B cell (primary cell): Measurements from ENCODE around the gene BANF2. TPM values are rescaled to one million over a fixed set of nuclear protein-coding genes. Genes with fewer than 3 reads are reported as not detected.

Experiments used
- ATAC-seq: fragments of 200-7000 bp; cut with Tn5 transposase; one replicate; pipeline ENCODE4 v1.10.0; 2021; ENCODE audit warnings: low read depth, mild to moderate bottlenecking, moderate number of reproducible peaks, moderate library complexity
- CTCF ChIA-PET: fragments of 350-600 bp; sonication (Branson Sonifier 250); formaldehyde crosslinking; loops from one replicate; lab custom pipeline; 2021; ENCODE audit warnings: antibody characterized with exemption, inconsistent platforms; lab: Charles Lee
- POLR2A ChIA-PET: fragments of 350-600 bp; sonication (Branson Sonifier 250); formaldehyde crosslinking; loops from one replicate; lab custom pipeline; 2021; ENCODE audit warnings: antibody characterized with exemption; lab: Charles Lee
- DNase-seq: peaks from one replicate; pipeline ENCODE4 v3.0.0; 2013
- H2AFZ ChIP-seq: 2 replicates; pipeline ENCODE4 v1.6.1; 2012; ENCODE audit warnings: mild to moderate bottlenecking, low read depth, low read length; ENCODE audit not compliant: insufficient read depth, poor library complexity, severe bottlenecking
- H3K27ac ChIP-seq, 2 donors: 1 replicate in 1 of 2; 2 replicates in 1 of 2; pipeline ENCODE4 v1.5.1; 2012 to 2013; ENCODE audit warnings: low read length in 2 of 2, mild to moderate bottlenecking in 2 of 2, moderate library complexity in 1 of 2
- H3K27me3 ChIP-seq, 4 experiments: fragments of 200-600 bp in 1 of 4; sonication (generic) in 1 of 4; replicated peaks in 1 of 4; 1 replicate in 2 of 4; 2 replicates in 2 of 4; pipeline versions ENCODE4 v1.6.1 to v1.7.0; 2013 to 2016; ENCODE audit warnings: low read length in 3 of 4, mild to moderate bottlenecking in 2 of 4, mixed read lengths in 1 of 4, moderate library complexity in 1 of 4; ENCODE audit not compliant: insufficient read depth in 4 of 4, control insufficient read depth in 3 of 4; ENCODE audit errors: control extremely low read depth in 1 of 4
- H3K36me3 ChIP-seq, 2 experiments: replicated peaks in 1 of 2; 1 replicate in 1 of 2; 2 replicates in 1 of 2; pipeline versions ENCODE4 v1.6.1 to v1.7.1; 2013; ENCODE audit warnings: low read length in 1 of 2; ENCODE audit not compliant: insufficient read depth in 2 of 2, control insufficient read depth in 1 of 2; ENCODE audit errors: control extremely low read depth in 1 of 2, extremely low read depth in 1 of 2
- H3K4me1 ChIP-seq, 2 donors: fragments of 200-600 bp in 1 of 2; sonication (generic) in 1 of 2; 1 replicate in 1 of 2; 2 replicates in 1 of 2; pipeline versions ENCODE4 v1.5.1 to v1.6.1; 2013 to 2017; ENCODE audit warnings: low read length in 2 of 2; ENCODE audit not compliant: control insufficient read depth in 2 of 2, insufficient read depth in 2 of 2
- H3K4me2 ChIP-seq: replicated peaks from 2 replicates; pipeline ENCODE3; 2012; ENCODE audit warnings: mild to moderate bottlenecking, low read depth, low read length; ENCODE audit not compliant: poor library complexity, severe bottlenecking
- H3K4me3 ChIP-seq, 5 experiments: fragments of 200-600 bp in 1 of 5; sonication (generic) in 1 of 5; 1 replicate in 3 of 5; 2 replicates in 2 of 5; pipeline versions ENCODE4 v1.5.1 to v1.7.0; 2011 to 2016; ENCODE audit warnings: low read length in 4 of 5, mild to moderate bottlenecking in 4 of 5, low read depth in 2 of 5, control low read depth in 1 of 5, moderate library complexity in 1 of 5; ENCODE audit not compliant: insufficient read depth in 1 of 5; ENCODE audit errors: control extremely low read depth in 1 of 5, extremely low read depth in 1 of 5
- H3K79me2 ChIP-seq: fragments of 200-600 bp; sonication (generic); one replicate; pipeline ENCODE4 v1.6.0; 2016; ENCODE audit warnings: low read length; ENCODE audit not compliant: control insufficient read depth, insufficient read depth
- H3K9ac ChIP-seq: fragments of 200-600 bp; sonication (generic); 2 replicates; pipeline ENCODE4 v1.6.1; 2017; ENCODE audit warnings: mild to moderate bottlenecking, low read length, moderate library complexity
- H3K9me3 ChIP-seq, 3 donors: one replicate each; pipeline versions ENCODE4 v1.6.1 to v1.7.1; 2013; ENCODE audit warnings: low read length in 2 of 3; ENCODE audit not compliant: control insufficient read depth in 2 of 3, insufficient read depth in 1 of 3; ENCODE audit errors: control extremely low read depth in 1 of 3
- H4K20me1 ChIP-seq: 2 replicates; pipeline ENCODE4 v1.6.0; 2012; ENCODE audit warnings: mild to moderate bottlenecking, low read length; ENCODE audit not compliant: insufficient read depth, control insufficient read depth, poor library complexity, severe bottlenecking
- H3K27ac Mint-ChIP-seq: one replicate; pipeline ENCODE4 v1.8.0; 2021; ENCODE audit warnings: mixed read lengths
- H3K27me3 Mint-ChIP-seq: one replicate; pipeline ENCODE4 v1.8.0; 2021; ENCODE audit warnings: mixed read lengths
- H3K4me1 Mint-ChIP-seq: one replicate; pipeline ENCODE4 v1.8.0; 2021; ENCODE audit warnings: mixed read lengths
- H3K4me3 Mint-ChIP-seq: one replicate; pipeline ENCODE4 v1.8.0; 2021; ENCODE audit warnings: mixed read lengths
- H3K9me3 Mint-ChIP-seq: one replicate; pipeline ENCODE4 v1.8.0; 2022; ENCODE audit warnings: mixed read lengths; ENCODE audit not compliant: insufficient read depth
- EZH2 ChIP-seq: IDR thresholded peaks from 2 replicates; pipeline ENCODE4 v1.6.1; 2012; ENCODE audit warnings: borderline replicate concordance, low read depth, mild to moderate bottlenecking, moderate library complexity, low read length; ENCODE audit not compliant: insufficient read depth, poor library complexity, severe bottlenecking
- WGBS: methylation state at CpG from one replicate; pipeline ENCODE4 v1.1.5; 2013; ENCODE audit warnings: missing lambda C conversion rate; ENCODE audit not compliant: insufficient coverage; 5-methylcytosine and 5-hydroxymethylcytosine counted together
- intact Hi-C: fragments of 100-400 bp; cut with micrococcal nuclease; formaldehyde crosslinking; loops from one replicate; pipeline ENCODE4 v1.10.0; 2022
- polyA plus RNA-seq: library from polyadenylated mRNA; depleted of rRNA; stranded (reverse); fragments of >200 nt; gene quantifications from 2 replicates; pipeline ENCODE4 v1.2.3, GENCODE V29; 2012
- total RNA-seq, 2 donors: library from RNA; stranded (reverse); fragments of 120-200 nt in 1 of 2; gene quantifications; 1 replicate in 1 of 2; 2 replicates in 1 of 2; pipeline versions ENCODE4 v1.2.3 to v1.2.4, GENCODE V29; 2013 to 2022
- TF ChIP-seq, protein P1 (sequence below): fragments of 200-600 bp; IDR thresholded peaks from one replicate; pipeline ENCODE4 v1.8.0; 2022; ENCODE audit warnings: antibody characterized with exemption, mild to moderate bottlenecking

The BANF2 gene
- total and polyA plus RNA-seq, 2 donors (not counting 1 experiment from before 2014, with no cell fraction given): not detected

DNA sequence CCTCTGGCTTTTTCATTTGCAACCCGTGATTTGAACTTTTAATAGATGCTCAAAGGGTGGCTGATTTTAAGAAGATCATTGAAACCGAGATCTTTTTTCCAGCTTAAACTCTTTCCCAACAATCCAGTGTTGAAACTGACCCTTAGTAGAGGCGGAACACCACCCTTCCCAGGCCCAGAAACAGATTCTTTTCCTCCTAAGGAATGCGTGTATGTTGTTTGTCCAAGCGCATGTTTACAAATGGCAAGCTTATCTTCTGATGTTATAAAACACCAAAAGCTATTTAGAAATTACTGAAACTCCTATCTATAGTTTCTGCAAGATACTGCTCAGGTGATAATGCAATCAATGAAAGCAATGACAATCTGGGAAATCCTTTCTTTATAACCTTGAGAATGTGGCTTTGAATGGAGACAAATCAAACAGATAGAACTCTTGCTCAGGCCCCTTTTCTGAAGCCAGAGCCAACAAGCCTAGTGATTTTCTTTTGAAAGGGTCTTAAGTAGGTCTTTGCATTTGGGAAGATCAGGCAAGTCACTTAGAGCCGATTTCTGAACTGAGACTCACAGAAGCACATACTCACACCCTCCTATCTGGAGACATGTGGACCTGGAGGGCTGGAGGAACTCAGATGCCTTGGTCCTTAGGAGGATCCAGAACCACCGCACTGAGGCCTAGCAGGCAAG, 9.1 kb downstream of the BANF2 start:
- Mint-ChIP-seq H3K27ac (no peak overlapping the region), H3K4me1 (no peaks in the 10 kb centered on the region), H3K4me3 (no peak overlapping the region), H3K9me3 (no peaks in the 10 kb centered on the region), H3K27me3 (peaks cover 3% of the 10 kb centered on the region)
- H3K27me3 ChIP-seq: no peaks in the 10 kb centered on the region
- no peak overlapping the region for H3K4me2 ChIP-seq
- H3K27ac ChIP-seq: no peak overlapping the region
- no peaks in the 10 kb centered on the region for H4K20me1 ChIP-seq
- no peak for ATAC-seq
- H3K4me1 ChIP-seq: no peaks in the 10 kb centered on the region
- WGBS: 100% methylated on average over 3 of the region's 7 CpGs
- CTCF ChIA-PET: interaction anchor here (0.5 to 2.1 kb wide), 2 partner anchors 8 to 189 kb away, joined by 3 to 4 read pairs; no protein-coding TSS in a partner anchor
- DNase-seq: no peak
- H3K9ac ChIP-seq: no peak overlapping the region
- no peak overlapping the region for H3K4me3 ChIP-seq
- no peaks in the 10 kb centered on the region for H3K79me2 ChIP-seq
- no peaks in the 10 kb centered on the region for H3K36me3 ChIP-seq
- peaks cover 0 to 4% (median 0%) of the 10 kb centered on the region in 3 donors for H3K9me3 ChIP-seq
- no peak for TF ChIP-seq EZH2
- TF ChIP-seq, protein P1, sequence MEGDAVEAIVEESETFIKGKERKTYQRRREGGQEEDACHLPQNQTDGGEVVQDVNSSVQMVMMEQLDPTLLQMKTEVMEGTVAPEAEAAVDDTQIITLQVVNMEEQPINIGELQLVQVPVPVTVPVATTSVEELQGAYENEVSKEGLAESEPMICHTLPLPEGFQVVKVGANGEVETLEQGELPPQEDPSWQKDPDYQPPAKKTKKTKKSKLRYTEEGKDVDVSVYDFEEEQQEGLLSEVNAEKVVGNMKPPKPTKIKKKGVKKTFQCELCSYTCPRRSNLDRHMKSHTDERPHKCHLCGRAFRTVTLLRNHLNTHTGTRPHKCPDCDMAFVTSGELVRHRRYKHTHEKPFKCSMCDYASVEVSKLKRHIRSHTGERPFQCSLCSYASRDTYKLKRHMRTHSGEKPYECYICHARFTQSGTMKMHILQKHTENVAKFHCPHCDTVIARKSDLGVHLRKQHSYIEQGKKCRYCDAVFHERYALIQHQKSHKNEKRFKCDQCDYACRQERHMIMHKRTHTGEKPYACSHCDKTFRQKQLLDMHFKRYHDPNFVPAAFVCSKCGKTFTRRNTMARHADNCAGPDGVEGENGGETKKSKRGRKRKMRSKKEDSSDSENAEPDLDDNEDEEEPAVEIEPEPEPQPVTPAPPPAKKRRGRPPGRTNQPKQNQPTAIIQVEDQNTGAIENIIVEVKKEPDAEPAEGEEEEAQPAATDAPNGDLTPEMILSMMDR: no peak
- POLR2A ChIA-PET: no interaction called here
- intact Hi-C loops: no loop called here
- no peak overlapping the region for H2AFZ ChIP-seq
